ENCODE data around the gene CYBA.

The CYBA gene

DNA sequence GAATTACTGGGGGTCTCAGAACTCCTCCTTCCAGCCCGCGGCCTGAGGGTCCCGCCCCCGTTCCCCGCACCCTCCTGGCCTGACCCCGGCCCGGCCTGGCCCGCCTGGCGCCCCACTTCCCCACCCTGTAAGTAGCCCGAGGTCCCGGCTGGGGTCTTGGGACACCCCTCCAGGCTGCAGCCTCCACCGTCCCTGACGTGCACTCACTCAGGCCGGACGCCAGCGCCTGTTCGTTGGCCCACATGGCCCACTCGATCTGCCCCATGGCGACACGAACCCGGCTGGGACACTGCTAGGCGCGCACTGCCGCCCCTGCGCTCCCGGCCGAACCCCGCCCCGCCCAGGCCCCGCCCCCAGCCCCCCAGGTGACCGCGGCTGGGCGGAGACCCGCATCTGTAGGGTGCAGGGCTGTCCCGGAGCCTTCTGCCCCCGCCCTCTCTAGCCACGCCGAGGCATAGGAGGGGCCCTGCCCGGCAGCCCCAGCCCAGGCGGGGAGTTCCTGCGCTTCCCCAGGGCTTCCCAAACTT, at the start of gene CYBA:
CYBA (minus strand) TSS at position 305 of the 527 bp plus-strand sequence; CDS start at position 265, 40 bp downstream.
- DNase-seq = peak; percentile 83

DNA sequence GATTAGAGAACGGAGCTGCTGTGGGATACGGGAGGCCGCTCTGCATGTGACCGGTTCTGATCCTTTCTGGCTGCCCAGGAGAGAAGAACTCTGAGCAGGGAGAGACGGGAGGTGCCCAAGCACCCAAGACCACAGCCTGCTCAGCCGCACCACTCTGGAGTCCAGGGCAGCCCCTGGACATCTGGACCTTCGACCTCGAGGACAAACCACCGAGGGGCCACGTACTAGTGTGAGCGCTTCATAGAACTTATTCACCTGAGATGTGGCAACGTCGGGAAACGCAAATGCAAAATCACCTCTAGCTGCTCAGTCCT, 49.4 kb upstream of the CYBA start:
- no peak for DNase-seq

DNA sequence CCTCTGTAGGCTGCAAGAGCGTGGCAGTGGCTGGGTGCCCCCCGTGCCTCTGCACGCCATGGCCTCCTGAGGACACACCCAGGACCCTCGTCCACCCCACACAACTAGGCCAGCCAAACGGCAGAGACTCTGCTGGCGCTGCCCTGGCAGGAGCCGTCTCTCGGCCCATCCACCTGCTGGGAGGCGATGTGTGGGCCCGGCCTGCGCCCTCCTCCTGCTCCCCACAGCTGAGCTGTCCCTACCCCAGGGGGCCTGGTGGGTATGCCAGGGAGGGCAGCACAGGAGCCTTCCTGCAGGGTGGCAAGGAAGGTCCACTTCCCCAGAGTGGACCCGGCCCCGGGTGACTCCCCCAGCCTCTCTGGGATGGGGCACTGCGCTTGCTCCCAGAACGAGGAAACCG, 48.3 kb upstream of the CYBA start:
- DNase-seq = no peak

DNA sequence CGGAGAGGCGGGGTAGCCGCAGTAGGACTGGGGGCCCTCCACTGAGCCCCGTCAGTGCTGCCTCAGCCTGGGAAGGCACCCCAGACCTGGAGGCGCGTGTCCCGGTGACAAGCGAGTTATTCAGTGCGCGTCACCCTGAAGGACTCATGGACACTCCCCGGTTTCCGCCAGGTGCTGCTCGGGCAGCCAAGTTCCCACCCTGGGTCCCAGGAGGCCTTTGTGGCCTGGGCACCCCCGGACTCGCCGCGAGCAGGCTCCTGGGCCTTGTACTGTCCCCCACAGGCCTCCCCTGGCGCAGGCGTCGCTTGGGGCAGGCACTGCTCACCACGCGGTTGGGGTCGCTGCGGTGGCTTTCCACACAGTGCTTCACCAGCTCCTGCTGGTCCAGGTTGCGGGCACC, 47.8 kb upstream of the CYBA start:
- no peak for DNase-seq

DNA sequence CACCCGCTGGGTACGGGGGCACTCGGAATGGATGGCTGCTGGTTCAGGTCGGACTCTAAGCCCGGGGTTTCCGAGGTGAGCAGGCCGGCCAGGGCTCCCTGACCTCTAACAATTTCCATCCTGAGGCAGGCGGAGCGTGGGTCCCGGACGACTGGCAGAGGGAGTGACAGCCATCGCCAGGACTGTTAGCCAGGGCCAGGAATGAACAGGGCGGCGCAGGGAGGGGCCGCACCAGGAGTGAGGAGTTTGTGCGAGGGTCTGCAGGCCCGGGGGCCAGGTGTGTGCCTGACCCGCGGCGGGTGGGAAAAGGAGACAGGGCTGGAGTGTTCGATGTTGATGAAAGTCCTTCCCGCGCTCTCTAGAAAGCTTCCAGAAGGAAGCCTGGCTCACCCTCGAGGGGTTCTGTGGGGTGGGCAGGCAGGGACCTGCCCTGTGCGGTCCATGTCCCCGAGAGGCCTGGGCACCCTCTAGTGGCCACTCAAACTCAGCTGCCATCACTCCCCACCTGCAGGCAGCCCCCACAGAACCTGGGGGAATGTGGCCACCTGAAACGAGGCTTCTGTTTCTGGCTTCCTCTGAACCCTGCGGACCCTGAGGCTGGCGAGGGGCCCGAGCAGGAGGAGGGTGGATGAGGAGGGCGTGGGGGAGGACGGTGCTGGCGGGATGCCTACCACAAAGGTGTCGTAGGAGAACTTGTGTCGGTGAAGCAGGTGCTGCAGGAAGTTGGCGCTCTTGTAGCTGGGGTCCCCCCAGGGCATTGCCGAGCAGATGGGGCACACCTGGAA, 47.2 kb upstream of the CYBA start:
- DNase-seq = no peak

DNA sequence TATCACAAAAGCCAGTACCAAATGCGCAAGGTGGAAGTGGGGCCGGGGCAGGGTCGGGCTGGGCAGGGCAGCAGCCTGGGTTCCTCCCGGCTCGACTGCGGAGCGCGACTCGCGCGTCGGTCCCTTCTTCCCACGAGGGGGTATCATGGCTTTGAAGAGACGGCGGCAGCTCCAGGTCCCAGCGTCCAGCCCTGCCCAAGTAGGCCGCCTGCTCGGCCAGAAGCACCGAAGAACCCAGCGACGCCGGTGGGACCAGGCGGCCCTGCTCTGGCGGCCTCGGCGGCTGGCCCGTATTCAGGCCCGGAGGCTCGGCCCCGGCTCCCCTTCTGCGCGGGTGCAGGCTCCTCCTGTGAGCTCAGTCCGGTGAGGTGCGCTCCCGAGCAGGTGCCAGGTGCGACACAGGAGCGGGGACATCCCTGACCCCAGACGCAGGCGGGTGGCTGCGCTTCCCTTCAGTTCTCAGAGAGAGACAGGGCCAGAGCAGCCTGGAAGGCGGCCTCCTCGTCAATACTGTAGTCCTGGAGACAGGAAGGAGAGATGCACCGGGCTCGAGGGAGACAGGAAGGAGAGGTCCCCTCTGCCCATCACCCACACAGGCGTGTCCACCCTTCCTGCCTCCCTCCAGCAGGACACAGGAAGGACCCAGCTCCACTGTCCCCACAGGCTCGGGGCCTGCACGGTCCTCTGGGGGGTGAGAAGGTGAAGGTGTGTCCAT, 46.4 kb upstream of the CYBA start:
- DNase-seq = no peak

DNA sequence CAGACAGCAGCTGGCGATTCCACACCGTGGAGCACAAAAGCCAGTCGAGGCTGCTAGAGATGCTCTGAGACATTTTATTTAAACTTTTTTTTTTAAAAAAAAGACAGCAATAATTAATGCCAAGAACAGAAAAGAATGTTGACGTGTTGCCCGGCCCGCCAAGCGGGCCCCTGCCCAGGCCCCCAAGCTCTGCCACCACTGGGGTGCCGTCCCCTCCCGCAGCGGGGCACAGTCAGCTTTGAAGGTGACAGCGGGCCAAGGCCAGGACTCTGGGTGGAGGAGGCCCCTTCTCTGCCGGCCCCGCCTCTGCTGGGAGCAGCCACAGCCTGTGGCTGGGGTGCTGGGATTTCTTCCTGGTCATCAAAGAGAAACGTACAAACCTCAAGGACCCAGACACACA, 45.6 kb upstream of the CYBA start:
- no peak for DNase-seq

DNA sequence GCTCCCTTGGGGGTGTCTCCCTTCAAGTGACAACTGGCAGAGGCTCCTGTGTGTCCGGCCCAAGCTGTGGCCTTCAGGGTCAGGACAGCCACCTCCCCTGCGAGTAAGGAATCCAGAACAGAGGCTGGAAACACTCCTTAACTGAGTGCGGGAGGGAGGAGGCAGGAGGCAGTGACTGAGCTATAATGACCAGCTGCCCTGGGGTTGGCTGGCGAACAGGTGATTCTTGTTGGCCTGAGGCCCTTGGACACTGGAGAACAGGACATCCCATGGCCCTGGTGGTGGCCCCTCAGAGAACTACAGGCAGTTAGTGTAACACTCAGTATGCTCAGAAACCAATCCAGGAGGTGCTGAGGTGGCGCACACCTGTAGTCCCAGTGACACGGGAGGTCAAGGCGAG, 44.9 kb upstream of the CYBA start:
- DNase-seq = no peak

DNA sequence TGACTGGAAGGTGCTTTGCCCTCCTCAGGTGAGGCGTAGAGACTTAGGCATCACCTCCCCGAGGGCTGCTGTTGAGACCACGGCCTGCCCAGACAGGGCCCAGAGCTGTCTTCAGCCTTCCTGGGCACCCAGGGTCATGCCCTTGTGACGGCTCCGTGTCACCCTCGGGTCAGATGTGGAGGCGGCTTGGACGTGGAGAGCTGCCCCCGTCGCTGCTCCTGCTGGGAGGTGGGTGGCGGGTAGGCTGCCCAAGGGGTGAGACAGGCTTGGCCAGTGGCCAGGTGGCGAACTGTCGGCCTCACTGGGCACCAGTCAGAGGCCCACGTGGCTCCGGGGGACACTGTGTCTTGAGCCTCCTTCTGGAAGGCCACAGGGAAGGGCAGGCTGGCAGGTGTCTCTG, 44.4 kb upstream of the CYBA start:
- DNase-seq = no peak

DNA sequence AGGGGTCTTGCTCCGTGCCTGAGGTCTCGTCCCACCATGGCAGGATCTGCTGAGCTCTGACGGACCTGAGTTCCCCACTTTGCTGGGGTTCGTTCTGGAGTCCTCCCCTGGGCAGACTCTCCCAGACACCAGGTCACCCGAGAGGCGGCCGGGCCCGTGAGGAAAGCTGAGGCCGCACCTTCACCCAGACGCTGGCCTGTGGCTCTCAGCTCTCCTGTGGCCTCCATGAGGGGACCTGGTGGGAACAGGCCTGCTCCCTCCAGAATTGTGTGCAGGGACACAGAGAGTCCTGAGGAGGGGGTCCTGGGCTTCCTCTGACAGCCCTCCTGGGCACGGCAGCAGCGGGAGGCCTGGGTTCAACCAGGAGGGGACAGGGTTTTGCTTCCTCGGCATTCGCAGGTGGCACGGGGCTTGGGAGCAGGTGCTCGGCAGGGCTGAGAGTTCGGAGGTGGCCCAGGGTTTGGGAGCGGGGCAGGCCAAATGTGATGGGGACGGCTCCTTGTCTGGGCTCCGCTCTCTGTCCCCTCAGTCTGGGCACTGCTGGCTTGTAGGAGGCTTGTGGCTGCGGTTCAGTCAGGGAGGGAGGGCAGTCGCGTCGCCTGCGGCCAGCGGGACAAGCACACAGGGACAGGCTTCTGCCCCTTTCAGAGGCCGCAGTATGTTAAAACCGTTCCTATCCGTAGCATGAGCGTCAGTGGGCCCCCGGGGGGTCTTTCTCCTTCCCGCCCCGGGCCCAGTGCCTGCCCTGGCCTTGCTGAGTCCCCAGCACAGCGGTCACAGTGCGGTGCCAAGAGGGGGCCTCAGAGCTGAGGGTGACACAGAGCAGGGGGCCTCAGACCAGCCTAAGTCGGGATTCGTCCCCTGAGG, 43.6 kb upstream of the CYBA start:
- no peak for DNase-seq

DNA sequence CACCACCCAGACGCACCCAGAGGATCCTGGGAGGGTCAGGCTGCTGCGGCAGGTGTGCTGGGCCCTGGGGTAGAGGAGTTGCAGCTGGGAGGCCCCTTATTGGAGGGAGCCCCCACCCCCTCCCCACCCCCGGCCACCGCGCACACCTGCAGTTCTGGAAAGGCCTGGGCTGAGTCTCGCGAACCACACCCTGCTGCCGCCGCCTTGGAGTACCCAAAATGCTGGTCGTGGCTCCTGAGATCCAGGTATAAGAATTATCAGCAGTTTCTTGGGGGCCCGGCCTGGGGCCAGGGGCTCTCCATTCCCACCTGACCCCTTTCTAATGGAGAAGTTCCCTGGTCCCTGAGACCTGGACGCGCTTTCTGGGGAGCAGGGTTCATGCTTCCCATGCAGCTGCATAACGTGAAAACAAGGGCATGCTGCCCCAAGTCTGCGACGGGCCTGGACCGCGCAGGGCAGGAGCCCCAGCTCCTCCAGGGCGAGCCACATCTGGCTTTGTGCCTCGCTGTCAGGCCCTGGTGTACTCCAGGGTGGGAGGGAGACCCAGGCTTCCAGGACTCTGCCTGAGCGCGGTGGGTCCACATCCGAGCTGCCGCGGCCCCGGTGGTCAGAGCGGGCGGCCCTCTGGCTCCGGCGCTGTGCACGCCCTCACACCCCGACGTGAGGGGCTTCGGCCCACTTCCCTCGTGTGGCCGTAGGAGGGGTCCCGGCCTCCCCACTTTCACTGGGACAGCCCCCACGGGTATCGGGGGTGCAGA, 42.7 kb upstream of the CYBA start:
- DNase-seq = no peak

DNA sequence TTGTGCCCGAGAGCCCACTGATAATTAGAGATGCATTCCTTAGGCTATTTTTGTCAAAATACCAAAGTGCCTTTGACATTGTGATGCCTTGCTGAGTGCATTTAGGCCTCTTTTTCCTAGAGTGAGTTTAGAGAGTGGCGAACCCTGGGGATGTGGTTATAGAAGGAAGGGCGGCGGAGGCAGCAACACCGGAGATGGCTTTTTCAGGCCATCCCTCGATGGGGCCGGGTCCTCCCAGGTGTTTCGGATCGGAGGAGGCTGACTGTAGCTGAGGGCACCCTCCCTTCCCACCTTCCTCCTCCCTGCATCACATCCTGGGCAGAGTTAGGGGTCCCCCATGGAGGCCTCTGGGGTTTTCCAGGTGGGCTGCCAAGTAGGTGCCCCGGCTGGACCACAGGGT, 42.0 kb upstream of the CYBA start:
- no peak for DNase-seq

DNA sequence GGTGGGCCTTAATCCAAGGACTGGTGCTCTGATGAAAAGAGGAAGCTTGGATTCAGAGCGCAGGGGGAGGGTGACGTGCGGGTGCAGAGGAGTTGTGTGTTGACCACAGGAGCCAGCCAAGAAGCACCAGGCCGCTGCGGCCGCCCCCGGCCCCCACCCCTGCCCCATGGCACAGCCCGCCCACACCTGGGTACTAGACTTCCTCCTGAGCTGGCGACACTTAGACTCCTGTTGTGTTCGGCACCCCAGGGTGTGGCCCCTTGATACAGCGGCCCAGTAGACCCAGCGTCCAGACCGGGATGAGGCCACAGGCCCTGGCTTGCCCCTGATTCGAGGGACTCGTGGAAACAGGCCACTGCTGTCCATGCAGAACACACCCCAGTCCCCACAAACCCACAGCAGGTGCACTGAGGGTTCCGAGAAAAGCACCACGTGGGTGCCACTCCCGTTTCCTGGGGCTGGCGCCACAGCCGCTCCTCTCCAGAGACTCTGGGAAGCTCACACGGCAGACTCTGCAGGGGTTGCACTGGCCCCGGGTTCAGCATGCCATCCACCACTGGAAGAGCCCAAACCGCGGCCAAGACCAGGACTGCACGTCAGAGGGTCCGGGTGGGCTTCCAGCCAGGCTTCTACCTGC, 41.2 kb upstream of the CYBA start:
- DNase-seq = no peak

DNA sequence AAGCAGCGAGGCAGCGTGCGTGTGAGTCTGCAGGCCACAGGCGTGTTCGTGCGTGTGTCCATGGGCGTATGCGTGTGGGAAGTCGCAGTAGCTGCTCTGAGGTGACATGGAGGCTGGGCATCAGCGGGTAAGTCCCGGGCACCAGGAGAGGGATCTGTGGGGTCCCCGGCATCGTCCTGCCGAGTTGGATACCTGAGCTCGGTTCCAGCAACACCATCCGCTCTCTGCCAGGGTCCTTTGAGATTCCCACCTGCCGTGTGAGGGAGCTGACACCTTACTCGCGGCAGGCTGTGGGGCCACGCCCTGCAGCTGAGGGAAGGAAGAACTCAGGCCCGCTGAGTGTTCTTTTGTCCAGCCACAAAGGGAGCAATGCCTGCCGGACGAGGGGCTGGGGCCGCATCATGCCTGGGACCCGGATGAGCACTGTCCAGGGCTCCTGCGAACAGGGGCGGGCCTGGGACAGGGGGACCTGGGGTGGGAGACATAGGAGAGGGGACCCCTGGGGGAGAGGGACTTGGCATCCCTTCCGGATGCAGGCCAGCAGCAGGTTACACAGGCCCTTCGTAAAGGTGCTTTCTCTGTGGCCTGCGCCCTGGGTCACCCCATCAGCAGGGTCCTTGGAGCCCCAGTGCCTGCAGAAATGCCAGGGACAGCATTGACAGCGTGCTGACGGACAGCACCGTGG, 40.4 kb upstream of the CYBA start:
- no peak for DNase-seq

DNA sequence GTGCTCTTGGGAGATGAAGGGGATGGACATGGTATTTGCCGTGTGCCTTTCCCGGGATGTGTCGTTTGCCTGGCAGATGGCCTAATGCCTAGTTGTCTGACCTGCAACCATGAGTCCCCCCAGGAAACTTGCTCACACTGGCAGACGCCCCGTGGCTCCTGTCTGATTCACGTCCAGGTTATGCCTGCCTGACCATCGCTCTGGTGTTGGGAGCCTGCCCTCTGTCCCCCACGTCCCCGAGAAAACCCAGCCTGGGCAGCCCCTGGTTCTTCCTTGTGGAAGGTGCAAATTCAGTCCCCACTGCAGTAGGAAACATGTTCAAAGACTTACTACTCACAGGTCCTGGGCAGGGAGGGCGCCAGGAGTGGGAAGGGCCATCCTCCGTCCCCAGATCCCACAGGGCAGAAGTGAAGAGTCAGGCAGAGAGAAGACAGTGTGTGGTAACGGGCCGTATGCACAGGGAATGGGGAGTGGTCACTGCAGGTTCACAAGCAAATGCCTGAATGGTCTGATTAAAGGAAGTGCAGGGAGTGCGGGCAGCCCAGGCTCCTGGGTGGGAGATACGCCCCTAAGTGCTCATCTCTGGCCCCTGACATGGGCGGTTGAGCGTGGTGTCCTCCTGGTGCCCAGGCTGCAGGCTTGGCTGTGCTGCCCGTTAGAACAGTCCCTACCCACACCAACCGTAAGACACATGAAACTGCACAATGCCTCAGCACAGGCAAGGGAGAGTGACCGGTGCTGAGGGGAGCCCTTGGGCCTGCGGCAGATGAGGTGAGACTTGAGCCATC, 39.7 kb upstream of the CYBA start:
- no peak for DNase-seq

DNA sequence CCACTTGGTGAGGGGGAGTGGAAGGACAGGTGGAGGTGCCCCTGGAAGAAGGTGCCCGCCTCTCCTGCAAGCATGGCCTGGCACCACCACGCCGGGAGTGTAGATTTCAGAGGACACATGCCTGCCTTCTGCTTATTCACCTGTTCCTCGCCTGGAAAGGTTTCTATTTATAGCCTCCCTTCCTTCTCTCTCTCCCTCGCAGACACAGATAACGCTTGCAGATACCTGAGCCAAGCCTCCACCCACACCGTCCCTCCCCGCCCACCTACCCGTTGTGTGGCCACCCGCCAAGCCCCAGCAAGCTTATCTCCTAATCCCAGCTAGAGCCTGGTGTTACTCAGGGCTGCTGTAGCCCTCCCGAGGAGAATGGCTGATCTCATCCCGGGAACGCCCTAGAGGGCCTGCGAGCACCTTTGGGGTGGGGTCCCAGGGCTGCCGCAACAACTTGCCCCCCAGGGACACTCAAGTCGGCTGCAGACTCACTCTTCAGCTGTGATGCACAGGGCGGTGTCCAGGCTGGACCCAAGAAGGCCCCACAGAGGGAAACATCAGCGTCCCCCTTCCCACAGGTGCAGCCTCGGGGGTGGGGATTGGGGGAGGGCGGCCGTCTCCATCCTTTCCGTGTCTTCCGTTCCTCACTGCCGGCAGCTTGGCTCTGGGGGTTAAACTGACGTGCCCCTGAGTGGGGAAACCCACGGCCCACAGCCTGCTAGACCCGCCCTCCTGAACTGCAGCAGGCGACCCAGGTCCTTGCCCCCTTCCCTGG, 37.3 kb upstream of the CYBA start:
- no peak for DNase-seq

DNA sequence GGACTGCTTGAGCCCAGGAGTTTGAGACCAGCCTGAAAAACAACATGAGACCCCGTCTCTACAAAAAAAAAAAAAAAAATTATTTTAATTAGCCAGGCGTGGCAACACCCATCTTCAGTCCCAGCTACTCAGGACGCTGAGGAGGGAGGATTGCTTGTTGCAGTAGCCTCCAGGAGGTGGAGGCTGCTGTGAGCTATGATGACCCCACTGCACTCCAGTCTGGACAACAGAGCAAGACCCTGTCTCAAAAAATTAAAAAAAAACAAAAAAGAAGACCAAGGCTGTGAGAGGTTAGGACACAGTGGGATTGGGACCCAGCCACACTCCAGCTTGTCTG, 36.8 kb upstream of the CYBA start:
- DNase-seq = no peak

DNA sequence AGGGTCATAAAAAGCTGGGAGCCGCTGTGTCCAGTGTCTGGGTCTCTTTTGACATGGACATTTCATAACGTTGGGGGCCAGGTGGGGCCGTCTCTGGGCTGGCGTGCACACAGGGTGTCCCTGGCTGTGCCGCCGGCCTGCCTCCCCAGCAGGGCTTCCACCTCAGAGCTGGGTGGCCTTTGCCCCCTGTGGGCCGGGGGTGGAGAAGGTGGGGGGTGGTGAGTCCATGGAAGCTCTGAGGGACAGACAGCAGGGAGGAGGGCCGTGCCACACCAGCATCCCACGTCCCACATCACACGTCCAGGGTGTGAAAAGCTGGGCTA, 36.4 kb upstream of the CYBA start:
- DNase-seq = no peak

DNA sequence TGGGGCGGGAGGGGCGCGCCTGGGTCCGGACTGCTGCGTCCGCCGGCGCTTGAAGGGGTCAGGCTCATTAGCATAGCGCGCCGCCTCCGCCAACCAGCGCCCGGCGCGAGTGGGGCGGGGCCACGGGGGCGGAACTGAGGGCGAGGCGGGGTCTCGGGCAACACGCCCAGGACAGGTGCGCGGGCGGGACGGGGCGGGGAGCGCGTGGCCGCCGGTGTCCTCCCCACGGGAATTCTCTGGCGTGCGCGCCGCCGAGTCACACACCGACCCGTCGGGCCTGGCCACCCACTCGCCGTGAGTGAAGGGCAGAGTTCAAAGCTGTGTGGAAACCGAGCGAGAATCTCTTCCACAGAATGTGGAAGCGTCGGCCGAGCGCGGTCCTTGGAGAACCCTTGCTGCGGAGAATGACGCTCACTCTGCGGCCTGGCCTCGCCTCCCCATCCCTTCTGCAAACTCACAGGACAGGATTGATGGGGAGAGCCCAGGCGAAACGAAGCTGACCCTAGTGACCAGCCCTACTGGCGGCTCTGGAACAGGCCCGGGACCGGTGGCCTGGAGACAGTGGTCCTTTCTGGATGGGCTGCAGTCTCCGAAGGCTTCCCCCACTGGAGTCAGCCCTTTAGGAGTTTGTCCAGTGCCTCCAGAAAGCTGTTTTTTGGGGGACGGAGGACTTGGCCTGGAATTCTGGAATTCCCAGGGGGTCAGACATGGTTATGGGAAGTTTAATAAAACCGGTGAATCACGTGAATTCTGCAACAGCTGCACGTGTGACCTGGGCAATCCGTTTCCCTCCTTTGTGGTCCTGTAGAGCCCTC, 35.8 kb upstream of the CYBA start, which contains the start of gene SNAI3:
SNAI3 (minus strand) TSS at position 69 of the 815 bp plus-strand sequence. CDS start 101 bp downstream, outside the sequence.
- DNase-seq = peak; percentile 93

Data from activated CD4-positive, CD25-positive, alpha-beta regulatory T cell treated with anti-CD3 and anti-CD28 coated beads, Interleukin-2, amount 50 U/mL, for 72 hours (primary cell).